Measurements from ENCODE around the gene FKBP5. TPM values are rescaled to one million over a fixed set of nuclear protein-coding genes. Genes with fewer than 3 reads are reported as not detected.

The FKBP5 gene
- total and polyA plus RNA-seq, 9 of the 15 experiments (the other 6 are each of a cell fraction or from before 2014, with no cell fraction given): 32.7 to 151 (median 75.0) TPM

- TF ChIP-seq MBD1 (CRISPR knock-in tag; IDR thresholded peaks at IDR 0.05) (no peak), DACH1 (IDR thresholded peaks at IDR 0.05; ENCODE audit: partially characterized antibody) (no peak), MTA2 (IDR thresholded peaks at IDR 0.05; ENCODE audit: low read depth) (no peak), RBM39 (optimal IDR thresholded peaks at IDR 0.05; ENCODE audit: low read depth, low read length) (no peak), CLOCK (CRISPR knock-in tag; IDR thresholded peaks at IDR 0.05; ENCODE audit: borderline replicate concordance) (no peak), NFYB (IDR thresholded peaks at IDR 0.05; ENCODE audit: extremely low read depth, insufficient read length) (no peak), ZNF707 (CRISPR knock-in tag; conservative IDR thresholded peaks at IDR 0.05) (no peak), ZBTB49 (CRISPR knock-in tag; IDR thresholded peaks at IDR 0.05; ENCODE audit: borderline replicate concordance) (no peak), RERE (CRISPR knock-in tag; IDR thresholded peaks at IDR 0.05; ENCODE audit: borderline replicate concordance) (no peak), PHF8 (IDR thresholded peaks at IDR 0.05; ENCODE audit: borderline replicate concordance, low read length) (no peak), NFIX (CRISPR knock-in tag; IDR thresholded peaks at IDR 0.05; ENCODE audit: low read depth) (no peak), ZNF121 (CRISPR knock-in tag; conservative IDR thresholded peaks at IDR 0.05) (no peak), EHMT2 (IDR thresholded peaks at IDR 0.05) (no peak), RAD51 (IDR thresholded peaks at IDR 0.05; ENCODE audit: borderline replicate concordance, low read depth) (no peak), CHD4 (IDR thresholded peaks at IDR 0.05; ENCODE audit: insufficient read depth, insufficient replicate concordance, low read depth, low read length, poor library complexity, severe bottlenecking) (peak; percentile 22)
Observed at GRCh38 chr6:35725721-35726438, 37.2 kb upstream of the FKBP5 start (continued).
